D341Med (cell line): Measurements from ENCODE around the gene RAB33B.

Source experiments
- DNase-seq: peaks from one replicate; pipeline ENCODE4 v3.0.0; 2012; ENCODE audit warnings: low spot score

The RAB33B gene

DNA sequence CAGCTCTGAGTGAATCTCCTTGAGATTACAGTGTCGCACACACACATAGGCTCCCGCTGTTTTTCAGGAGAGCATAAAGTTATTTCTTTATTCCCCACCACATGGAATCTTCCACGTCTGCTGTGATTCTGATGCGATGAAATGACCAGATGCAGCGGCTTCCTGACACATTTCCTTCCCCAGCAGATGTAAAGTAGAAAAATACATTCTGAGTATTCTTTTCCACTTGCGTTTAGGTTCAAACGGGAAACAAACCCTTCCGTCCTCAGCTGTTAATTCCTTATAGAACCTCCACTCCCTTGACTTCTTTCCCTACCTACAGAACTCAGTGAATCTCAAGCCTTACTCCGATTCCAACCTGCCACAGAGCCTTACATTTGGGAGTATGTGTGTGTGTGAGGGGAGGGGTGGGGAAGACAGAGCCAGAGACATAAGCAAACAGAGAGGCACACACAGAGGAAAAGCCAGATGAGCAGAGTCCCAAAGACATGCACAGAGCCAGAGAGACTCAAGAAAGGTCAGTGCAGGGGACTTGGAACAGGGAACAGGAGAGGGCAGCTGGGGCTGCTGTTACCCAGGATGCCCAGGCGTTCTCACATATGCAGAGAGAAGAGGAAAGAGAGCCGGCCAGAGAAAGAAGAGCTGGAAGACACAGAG, 54.8 kb downstream of the RAB33B start:
- DNase-seq = no peak

- peak; percentile 63 for DNase-seq
Measured at GRCh38 chr4:139509727-139510410, 55.9 kb downstream of the RAB33B start.

DNA sequence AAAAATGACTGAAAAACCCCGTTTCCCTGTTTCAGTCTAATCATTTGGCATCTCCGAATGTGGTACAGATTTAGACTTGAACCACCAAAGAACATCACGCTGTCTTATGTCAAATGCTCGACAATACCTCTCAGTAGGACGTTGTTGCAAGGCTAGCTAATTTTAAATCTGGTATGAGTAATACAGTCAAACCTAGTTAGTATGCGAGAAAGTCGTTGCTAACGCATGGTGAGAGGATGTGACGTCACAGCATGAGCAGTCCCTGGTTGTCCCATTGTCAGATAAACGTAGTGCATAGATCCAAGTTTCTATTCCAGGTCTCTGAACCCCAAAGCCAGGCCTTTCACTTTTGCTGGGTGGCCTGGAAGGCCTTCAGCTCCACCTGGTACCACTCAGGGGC, 57.4 kb downstream of the RAB33B start:
- DNase-seq = no peak

GRCh38 chr4:139514382-139515059, 60.6 kb downstream of the RAB33B start:
- no peak for DNase-seq

GRCh38 chr4:139515531-139515958, 61.6 kb downstream of the RAB33B start:
- no peak for DNase-seq

DNA sequence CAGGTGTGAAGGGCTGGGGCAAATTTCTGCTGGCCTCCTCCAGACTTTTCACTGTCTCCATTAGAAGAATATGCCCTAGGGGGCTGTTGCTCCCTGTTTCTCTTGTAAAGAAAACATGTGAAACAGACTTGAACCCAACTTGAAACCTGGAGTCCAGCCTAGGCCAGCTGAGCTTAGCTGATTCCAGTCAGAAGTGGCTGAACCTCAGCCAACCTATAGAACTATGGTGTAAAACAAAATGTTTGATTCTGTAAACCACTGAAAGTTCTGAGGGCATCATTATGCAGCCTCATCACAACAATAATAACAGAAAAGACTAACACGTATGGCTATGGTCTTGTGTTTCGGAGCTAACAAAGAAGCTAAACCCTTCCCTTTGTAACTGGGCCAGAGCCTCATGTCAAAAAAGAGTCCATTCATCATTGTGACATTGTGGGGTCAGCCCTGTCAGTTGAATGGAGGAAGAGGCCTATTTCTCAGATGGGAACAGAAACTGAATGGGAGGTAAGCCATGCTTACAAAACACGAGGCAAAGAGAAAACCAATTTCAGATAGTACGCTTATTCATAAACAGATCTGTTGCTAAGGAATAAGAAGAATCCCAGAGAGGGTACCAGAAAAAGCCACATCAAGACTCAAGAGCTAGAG, 68.0 kb downstream of the RAB33B start:
- DNase-seq = no peak

DNA sequence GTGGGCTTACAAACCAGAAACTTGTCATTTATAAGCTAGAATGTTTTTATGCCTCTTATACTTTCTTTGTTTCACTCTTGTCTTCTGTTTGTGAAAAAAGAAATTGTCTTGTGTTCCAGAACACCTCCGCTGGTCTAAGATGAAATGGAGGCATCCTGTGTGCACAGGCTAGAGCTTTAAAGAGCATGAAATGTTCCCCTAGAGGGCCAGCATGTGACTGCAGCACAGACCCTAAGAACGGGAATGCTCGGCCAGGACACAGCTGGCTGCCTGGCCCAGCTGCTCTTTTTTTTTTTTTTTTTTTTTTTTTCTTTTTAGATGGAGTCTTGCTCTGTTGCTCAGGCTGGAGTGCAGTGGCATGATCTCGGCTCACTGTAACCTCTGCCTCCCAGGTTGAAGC, 68.5 kb downstream of the RAB33B start:
- no peak for DNase-seq

GRCh38 chr4:139523076-139523475, 69.2 kb downstream of the RAB33B start:
- no peak for DNase-seq

- no peak for DNase-seq
Measured at GRCh38 chr4:139524062-139524631, 70.2 kb downstream of the RAB33B start.

DNA sequence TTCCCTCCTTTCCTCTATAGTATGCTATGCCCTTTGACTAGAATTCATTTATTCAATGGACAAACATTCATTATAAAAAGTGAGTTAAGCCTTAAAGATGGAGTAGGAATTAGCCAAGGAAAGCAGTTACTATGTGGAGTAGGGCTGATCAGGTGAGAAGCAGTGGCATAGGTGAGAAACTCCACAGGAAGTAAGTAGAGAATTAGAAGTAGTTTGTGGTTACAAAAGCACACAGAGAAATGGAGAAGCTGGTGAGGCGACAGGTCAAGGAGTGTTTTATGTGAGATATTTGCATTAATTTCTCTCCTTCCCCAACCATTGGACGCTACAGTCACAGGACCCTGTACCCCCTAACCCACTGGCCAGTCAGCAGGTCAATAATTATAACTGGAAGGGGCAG, 71.5 kb downstream of the RAB33B start:
- no peak for DNase-seq
